Suprapubic skin (tissue), 4 donors: ENCODE measurements around the gene RBM28.

Source experiments
- POLR2A ChIP-seq, 2 donors: fragments of 450-650 bp; IDR thresholded peaks; one replicate each; pipeline ENCODE4 v1.6.1; 2017; ENCODE audit warnings: antibody characterized with exemption in 2 of 2, mild to moderate bottlenecking in 2 of 2, moderate library complexity in 2 of 2
- POLR2AphosphoS5 ChIP-seq, 3 donors: sonication (generic); formaldehyde crosslinking; IDR thresholded peaks; one replicate each; pipeline ENCODE4 v1.6.1; 2017; ENCODE audit warnings: antibody characterized with exemption in 3 of 3
- TF ChIP-seq, protein P1 (sequence below), 2 donors: fragments of 200-600 bp in 1 of 2; fragments of 450-650 bp in 1 of 2; sonication (generic) in 1 of 2; IDR thresholded peaks; one replicate each; pipeline ENCODE4 v1.5.1; 2016 to 2019; ENCODE audit warnings: antibody characterized with exemption in 2 of 2, mild to moderate bottlenecking in 1 of 2, moderate library complexity in 1 of 2

DNA sequence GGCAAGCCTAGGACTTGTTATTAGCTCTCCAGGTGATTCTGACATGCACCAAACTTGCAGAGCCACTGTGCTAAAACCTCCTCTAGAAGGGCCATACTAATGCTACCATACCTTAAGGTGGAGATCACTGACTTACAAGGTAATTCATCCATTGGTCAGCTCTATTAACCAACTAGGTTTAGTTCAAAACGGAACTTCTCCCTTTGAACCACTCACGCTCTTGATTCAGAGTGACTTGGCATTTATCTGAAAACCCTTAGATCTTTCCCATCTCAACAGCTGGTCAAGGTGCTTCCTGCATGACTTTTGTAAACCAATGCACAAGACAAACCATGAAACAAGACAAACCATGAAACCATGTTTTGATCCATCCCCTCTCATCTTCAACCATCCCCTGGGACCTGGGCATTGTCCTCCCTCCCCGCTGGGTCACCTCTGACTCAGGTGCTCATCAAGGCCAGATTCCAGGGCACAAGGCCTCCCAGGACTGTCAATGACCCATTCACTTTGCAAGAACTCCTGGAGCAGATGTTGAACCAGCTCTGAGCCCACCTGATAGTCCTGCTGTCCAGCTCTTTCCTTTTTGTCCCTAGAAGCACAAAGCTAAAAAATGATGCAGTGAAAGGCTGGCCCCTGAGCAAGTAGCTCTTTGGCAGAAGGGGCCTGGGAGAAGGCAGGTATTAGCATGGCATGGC is 47.3 kb upstream of the RBM28 start:
- TF ChIP-seq, protein P1, sequence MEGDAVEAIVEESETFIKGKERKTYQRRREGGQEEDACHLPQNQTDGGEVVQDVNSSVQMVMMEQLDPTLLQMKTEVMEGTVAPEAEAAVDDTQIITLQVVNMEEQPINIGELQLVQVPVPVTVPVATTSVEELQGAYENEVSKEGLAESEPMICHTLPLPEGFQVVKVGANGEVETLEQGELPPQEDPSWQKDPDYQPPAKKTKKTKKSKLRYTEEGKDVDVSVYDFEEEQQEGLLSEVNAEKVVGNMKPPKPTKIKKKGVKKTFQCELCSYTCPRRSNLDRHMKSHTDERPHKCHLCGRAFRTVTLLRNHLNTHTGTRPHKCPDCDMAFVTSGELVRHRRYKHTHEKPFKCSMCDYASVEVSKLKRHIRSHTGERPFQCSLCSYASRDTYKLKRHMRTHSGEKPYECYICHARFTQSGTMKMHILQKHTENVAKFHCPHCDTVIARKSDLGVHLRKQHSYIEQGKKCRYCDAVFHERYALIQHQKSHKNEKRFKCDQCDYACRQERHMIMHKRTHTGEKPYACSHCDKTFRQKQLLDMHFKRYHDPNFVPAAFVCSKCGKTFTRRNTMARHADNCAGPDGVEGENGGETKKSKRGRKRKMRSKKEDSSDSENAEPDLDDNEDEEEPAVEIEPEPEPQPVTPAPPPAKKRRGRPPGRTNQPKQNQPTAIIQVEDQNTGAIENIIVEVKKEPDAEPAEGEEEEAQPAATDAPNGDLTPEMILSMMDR (IDR thresholded peaks at IDR 0.05) = no peak
- no peak for TF ChIP-seq POLR2AphosphoS5 (IDR thresholded peaks at IDR 0.05)
- no peak for TF ChIP-seq POLR2A (IDR thresholded peaks at IDR 0.05)
